Cardiac muscle cell (in vitro differentiated cells and primary cell): ENCODE data around the gene SNRPD3. TPM values are rescaled to one million over a fixed set of nuclear protein-coding genes. Genes with fewer than 3 reads are reported as not detected.
A peak's percentile ranks its signal among the peaks of the same experiment; 100 is the strongest.

Experiments
- DNase-seq, 2 donors: peaks; one replicate each; pipeline versions ENCODE4 v3.0.0 to v3.0.0-alpha.2; 2010 to 2017; ENCODE audit warnings: low read depth in 1 of 2, low spot score in 1 of 2
- H3K27ac ChIP-seq: fragments of 200-600 bp; sonication (generic); 2 replicates; pipeline ENCODE4 v1.5.1; 2016
- H3K27me3 ChIP-seq: fragments of 200-600 bp; sonication (generic); 2 replicates; pipeline ENCODE4 v1.6.0; 2016; ENCODE audit warnings: control low read depth
- H3K36me3 ChIP-seq: fragments of 200-600 bp; sonication (generic); 2 replicates; pipeline ENCODE4 v1.5.1; 2016; ENCODE audit warnings: control low read depth
- H3K4me1 ChIP-seq: fragments of 200-600 bp; sonication (generic); 2 replicates; pipeline ENCODE4 v1.8.1; 2017; ENCODE audit warnings: low read depth, mild to moderate bottlenecking, mixed run types
- H3K4me3 ChIP-seq: fragments of 200-600 bp; sonication (generic); 2 replicates; pipeline ENCODE4 v1.5.1; 2016; ENCODE audit warnings: mild to moderate bottlenecking
- H3K9me3 ChIP-seq: fragments of 200-600 bp; sonication (generic); 2 replicates; pipeline ENCODE4 v1.5.1; 2017; ENCODE audit warnings: low read depth, mild to moderate bottlenecking, control low read depth
- CTCF ChIP-seq: IDR thresholded peaks from 2 replicates; pipeline ENCODE4 v1.5.1; 2012; ENCODE audit warnings: low read depth, mild to moderate bottlenecking, low read length
- polyA plus RNA-seq: library from polyadenylated mRNA; unstranded; fragments of >200 nt; fragmentation: Nextera tagmentation; extraction: Ambion mirVana; gene quantifications from 2 replicates; pipeline ENCODE4 v1.2.1, GENCODE V29; 2016
- total RNA-seq: library from RNA; depleted of rRNA; stranded (reverse); fragments of >200 nt; gene quantifications from 2 replicates; pipeline ENCODE4 v1.2.3, GENCODE V29; 2016

SNRPD3 gene
- total and polyA plus RNA-seq, 2 experiments from 2014 or later: 119 to 222 TPM

- no peaks in the 10 kb centered on the region for H3K27me3 ChIP-seq
- peaks cover 16% of the 10 kb centered on the region for H3K36me3 ChIP-seq
- peaks cover 6% of the 10 kb centered on the region for H3K4me1 ChIP-seq
- DNase-seq: no peak
- H3K27ac ChIP-seq: peak overlapping the region; percentile 17
- no peaks in the 10 kb centered on the region for H3K9me3 ChIP-seq
- no peak overlapping the region for H3K4me3 ChIP-seq
- no peak for TF ChIP-seq CTCF
Observed at GRCh38 chr22:24578355-24579257, 22.8 kb downstream of the SNRPD3 start.

- no peak for DNase-seq
- no peak for TF ChIP-seq CTCF
- no peak overlapping the region for H3K27ac ChIP-seq
- H3K36me3 ChIP-seq: peaks cover 10% of the 10 kb centered on the region
- H3K4me1 ChIP-seq: peaks cover 11% of the 10 kb centered on the region
- H3K27me3 ChIP-seq: no peaks in the 10 kb centered on the region
- H3K9me3 ChIP-seq: no peaks in the 10 kb centered on the region
- H3K4me3 ChIP-seq: no peak overlapping the region
Observed at GRCh38 chr22:24579258-24579601, 23.4 kb downstream of the SNRPD3 start.

GRCh38 chr22:24580276-24580675, 24.5 kb downstream of the SNRPD3 start:
- Histone ChIP-seq H3K4me1 (peaks cover 15% of the 10 kb centered on the region), H3K36me3 (peaks cover 3% of the 10 kb centered on the region), H3K27ac (no peak overlapping the region), H3K4me3 (no peak overlapping the region), H3K9me3 (no peaks in the 10 kb centered on the region), H3K27me3 (no peaks in the 10 kb centered on the region)
- DNase-seq: peak in 1 of 2 donors; percentile 79
- no peak for TF ChIP-seq CTCF

- no peak for DNase-seq
- Histone ChIP-seq H3K36me3 (peaks cover 6% of the 10 kb centered on the region), H3K27me3 (no peaks in the 10 kb centered on the region), H3K4me1 (peaks cover 15% of the 10 kb centered on the region), H3K9me3 (no peaks in the 10 kb centered on the region), H3K27ac (no peak overlapping the region), H3K4me3 (no peak overlapping the region)
- no peak for TF ChIP-seq CTCF
Observed at GRCh38 chr22:24582056-24582814, 26.4 kb downstream of the SNRPD3 start.

- H3K4me1 ChIP-seq: peaks cover 15% of the 10 kb centered on the region
- H3K4me3 ChIP-seq: no peak overlapping the region
- H3K27ac ChIP-seq: peak overlapping the region; percentile 89
- DNase-seq: peak; percentile 64 to 88
- no peaks in the 10 kb centered on the region for H3K9me3 ChIP-seq
- H3K36me3 ChIP-seq: peaks cover 8% of the 10 kb centered on the region
- no peak for TF ChIP-seq CTCF
- no peaks in the 10 kb centered on the region for H3K27me3 ChIP-seq
Observed at GRCh38 chr22:24583221-24584165, 27.7 kb downstream of the SNRPD3 start.
